Epithelial cell of esophagus (primary cell): ENCODE measurements around the gene ARHGAP26.

Experiments
- DNase-seq: peaks from one replicate; pipeline ENCODE4 v3.0.0; 2010; ENCODE audit warnings: low read depth
- H3K4me3 ChIP-seq: 2 replicates; pipeline ENCODE4 v1.5.1; 2011; ENCODE audit warnings: mild to moderate bottlenecking, low read length, control low read depth
- TF ChIP-seq, protein P1 (sequence below): IDR thresholded peaks from 2 replicates; pipeline ENCODE4 v1.5.1; 2011; ENCODE audit warnings: low read depth, mild to moderate bottlenecking, low read length, control low read depth, inconsistent platforms; ENCODE audit not compliant: insufficient read depth; ENCODE audit errors: missing control alignments

Gene ARHGAP26

DNA sequence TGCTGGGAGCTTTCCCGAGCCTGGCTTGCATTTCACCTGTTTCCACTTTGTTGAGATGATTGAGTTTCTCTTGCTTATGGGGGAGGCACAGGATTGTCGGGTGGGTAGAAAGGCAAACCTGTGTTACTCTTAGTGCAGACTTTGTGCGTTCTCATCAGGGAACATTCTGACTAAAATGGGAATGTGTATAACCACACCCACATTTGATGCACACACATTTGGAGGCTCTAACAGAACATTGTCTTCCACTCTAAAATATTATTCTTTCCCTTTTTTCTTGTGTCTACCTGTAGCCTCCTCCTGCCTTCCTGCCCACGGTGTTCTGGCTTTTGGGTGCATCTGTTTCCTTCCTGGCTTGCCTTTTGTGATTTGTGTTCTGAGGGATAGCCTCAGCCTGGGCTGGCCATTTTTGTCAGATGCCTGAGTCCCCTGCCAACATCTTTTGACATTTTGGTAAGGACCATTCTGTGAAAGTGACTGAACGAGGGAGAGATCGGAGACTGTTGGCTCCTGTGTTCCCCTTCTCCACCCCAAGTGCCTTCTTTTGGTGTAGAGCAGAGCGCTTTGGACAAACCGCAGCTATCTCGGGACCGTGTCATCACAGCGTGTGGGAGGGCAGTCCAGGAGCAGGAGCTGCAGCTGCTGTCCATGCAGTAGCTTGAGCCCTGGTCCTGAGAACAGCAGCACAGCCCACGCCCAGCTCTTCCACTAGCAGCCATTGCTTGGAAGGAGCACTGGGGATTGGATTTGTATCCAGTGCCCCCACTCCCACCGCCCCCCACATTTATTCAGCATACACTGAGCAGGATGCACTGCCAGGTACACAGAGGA is 101.4 kb downstream of the ARHGAP26 start:
- no peak for DNase-seq
- no peak overlapping the region for H3K4me3 ChIP-seq
- TF ChIP-seq, protein P1, sequence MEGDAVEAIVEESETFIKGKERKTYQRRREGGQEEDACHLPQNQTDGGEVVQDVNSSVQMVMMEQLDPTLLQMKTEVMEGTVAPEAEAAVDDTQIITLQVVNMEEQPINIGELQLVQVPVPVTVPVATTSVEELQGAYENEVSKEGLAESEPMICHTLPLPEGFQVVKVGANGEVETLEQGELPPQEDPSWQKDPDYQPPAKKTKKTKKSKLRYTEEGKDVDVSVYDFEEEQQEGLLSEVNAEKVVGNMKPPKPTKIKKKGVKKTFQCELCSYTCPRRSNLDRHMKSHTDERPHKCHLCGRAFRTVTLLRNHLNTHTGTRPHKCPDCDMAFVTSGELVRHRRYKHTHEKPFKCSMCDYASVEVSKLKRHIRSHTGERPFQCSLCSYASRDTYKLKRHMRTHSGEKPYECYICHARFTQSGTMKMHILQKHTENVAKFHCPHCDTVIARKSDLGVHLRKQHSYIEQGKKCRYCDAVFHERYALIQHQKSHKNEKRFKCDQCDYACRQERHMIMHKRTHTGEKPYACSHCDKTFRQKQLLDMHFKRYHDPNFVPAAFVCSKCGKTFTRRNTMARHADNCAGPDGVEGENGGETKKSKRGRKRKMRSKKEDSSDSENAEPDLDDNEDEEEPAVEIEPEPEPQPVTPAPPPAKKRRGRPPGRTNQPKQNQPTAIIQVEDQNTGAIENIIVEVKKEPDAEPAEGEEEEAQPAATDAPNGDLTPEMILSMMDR = no peak

DNA sequence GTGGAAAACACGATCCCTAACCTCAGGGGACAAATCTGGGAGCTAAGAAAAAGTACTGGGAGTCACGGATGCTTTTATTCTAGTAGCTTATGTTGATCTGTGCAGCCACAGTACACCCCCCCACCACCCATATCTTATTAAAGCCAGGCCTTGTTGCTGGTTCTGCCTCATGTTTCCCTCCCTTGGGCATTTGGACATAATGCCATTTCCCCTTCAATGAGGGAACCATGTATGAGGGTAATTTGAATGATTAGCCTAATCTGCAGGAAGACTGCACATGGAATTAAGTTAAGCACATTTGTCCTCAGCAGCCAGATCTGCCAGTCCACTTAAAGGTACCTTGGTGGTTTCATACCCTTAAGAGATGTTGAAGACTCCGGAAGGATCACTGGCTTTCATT is 102.0 kb downstream of the ARHGAP26 start:
- no peak overlapping the region for H3K4me3 ChIP-seq
- no peak for DNase-seq
- TF ChIP-seq, protein P1 = no peak

DNA sequence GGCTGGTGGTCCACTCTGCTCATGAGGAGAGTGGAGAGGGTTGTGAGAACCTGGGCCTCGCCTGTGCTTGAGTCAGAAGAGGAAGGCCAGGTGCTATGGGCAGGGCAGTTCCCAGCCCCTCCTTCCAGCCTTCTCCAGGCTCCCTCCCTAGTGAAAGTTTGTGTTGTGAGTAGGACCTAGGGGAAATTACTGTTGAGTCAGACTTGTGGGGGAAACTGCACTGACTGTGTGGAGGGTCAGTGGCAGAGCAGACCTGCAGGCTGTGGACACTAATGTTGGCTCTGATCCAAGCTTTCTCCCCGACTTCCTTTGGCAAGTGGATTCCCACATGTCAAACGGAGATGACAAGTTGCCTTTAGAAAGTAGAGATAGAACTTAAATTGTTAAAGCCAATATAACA is 102.6 kb downstream of the ARHGAP26 start:
- no peak overlapping the region for H3K4me3 ChIP-seq
- DNase-seq = peak; percentile 91
- TF ChIP-seq, protein P1 = no peak

DNA sequence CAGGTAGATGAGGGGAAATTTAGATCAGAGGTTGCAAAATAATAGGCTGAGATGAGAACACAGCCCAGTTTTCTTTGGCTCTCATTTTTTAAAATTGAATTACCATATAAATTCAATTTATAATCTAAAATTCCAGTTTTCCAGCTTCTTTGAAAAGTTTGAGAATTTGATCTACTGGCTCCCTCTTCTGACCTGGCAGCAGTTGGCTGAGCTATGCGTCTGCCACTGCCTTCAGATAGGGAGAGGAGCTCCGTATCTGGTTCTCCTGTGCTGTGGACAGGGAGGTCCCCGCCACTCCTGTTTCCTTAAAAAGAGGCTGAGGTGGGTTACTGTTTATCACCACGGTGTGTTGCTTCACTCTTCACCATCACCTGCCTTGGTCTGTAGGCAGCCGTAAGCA is 103.7 kb downstream of the ARHGAP26 start:
- no peak overlapping the region for H3K4me3 ChIP-seq
- TF ChIP-seq, protein P1 = no peak
- no peak for DNase-seq

DNA sequence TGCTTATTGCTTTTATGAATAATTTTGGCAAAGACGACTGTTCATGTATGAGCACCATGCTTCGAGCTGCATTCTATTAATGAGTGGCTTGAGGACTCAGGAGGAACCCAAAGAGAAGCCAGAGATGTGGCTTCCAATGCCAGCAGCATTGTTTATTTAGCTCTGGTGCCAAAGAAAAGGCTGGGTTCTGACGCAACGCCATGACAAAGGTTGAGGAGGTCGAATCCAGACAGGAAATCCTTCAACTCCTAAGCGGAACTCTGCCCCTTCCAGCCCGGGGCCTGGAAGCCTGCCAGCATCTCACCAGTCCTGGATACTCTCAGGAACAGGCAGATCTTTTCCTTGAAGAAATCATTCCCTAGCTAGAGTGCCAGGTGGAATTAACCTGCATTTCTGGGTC is 104.4 kb downstream of the ARHGAP26 start:
- TF ChIP-seq, protein P1 = no peak
- no peak overlapping the region for H3K4me3 ChIP-seq
- DNase-seq = peak; percentile 71

DNA sequence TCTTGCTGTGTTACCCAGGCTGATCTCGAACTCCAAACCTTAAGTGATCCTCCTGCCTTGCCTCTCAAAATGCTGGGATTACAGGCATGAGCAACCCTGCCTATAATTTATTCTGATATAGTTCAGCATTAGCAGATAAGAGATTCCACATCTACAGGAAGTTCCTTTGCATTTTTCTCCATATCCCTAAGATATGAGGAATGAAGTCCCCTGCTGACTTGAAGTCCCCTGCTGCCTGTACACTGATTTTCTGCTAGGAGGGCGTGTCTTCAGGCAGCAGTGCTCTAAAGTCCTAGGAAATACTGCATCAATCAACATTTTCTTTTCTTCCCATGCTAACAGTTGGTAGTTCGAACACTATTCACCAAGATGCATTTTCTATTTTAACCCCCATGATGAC is 105.8 kb downstream of the ARHGAP26 start:
- TF ChIP-seq, protein P1 = no peak

DNA sequence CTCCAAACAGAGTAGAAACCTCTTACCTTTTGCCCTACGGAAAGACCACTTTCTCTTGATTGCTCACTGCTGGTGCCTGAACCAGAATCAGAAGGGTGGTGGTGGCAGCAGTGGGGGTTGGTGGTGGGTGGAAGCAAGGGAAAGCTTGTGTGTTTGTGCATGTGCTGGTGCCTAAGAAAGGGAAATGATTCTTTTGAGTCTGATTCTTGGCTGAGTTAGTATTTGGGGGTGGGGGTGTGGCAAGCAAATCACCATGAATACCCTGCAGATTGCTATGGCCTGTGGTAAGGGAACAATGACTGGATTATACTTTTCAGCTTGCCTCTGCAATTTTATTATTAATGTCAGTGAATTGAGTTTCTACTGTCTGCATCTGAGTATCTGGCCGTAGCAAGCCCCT is 106.6 kb downstream of the ARHGAP26 start:
- no peak for DNase-seq
- TF ChIP-seq, protein P1 = no peak
- no peak overlapping the region for H3K4me3 ChIP-seq

More for the DNA sequence above, 105.8 kb downstream of the ARHGAP26 start:
- DNase-seq = no peak
- H3K4me3 ChIP-seq = no peak overlapping the region
